IMR-90 (cell line): ENCODE results near the gene JMJD8.

Experiments
- POLR2A ChIP-seq: IDR thresholded peaks from 2 replicates; pipeline ENCODE4 v1.6.1; 2012; ENCODE audit warnings: mild to moderate bottlenecking, low read depth, low read length
- RAD21 ChIP-seq: IDR thresholded peaks from 2 replicates; pipeline ENCODE4 v1.6.1; 2012; ENCODE audit warnings: low read length, improper control_type of control experiment
- RCOR1 ChIP-seq: IDR thresholded peaks from 2 replicates; pipeline ENCODE4 v1.6.1; 2012; ENCODE audit warnings: mild to moderate bottlenecking, low read length, improper control_type of control experiment; ENCODE audit not compliant: insufficient replicate concordance
- RFX5 ChIP-seq: IDR thresholded peaks from 2 replicates; pipeline ENCODE4 v1.8.0; 2012; ENCODE audit warnings: low read depth, mild to moderate bottlenecking, low read length, moderate library complexity
- TF ChIP-seq, protein P1 (sequence below): conservative IDR thresholded peaks from 2 replicates; pipeline ENCODE4 v1.5.1; 2012; ENCODE audit warnings: mild to moderate bottlenecking, low read depth, low read length, improper control_type of control experiment

DNA sequence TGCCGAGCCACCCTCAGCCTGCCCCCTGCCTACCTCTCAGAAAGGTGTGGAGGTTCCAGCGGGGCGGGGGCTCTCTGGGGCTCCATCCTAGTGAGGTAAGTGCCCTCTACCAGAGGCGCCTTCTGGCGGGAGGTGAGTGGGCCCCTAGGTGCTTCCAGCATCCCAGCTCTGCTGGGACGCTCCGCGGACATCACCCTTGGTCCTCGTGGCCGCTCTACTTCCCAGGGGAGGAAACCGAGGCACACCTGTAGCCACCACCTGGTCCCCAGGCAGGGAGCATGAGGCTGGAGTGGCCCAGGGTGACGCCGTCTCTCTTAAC, 41.1 kb downstream of the JMJD8 start:
- TF ChIP-seq, protein P1, sequence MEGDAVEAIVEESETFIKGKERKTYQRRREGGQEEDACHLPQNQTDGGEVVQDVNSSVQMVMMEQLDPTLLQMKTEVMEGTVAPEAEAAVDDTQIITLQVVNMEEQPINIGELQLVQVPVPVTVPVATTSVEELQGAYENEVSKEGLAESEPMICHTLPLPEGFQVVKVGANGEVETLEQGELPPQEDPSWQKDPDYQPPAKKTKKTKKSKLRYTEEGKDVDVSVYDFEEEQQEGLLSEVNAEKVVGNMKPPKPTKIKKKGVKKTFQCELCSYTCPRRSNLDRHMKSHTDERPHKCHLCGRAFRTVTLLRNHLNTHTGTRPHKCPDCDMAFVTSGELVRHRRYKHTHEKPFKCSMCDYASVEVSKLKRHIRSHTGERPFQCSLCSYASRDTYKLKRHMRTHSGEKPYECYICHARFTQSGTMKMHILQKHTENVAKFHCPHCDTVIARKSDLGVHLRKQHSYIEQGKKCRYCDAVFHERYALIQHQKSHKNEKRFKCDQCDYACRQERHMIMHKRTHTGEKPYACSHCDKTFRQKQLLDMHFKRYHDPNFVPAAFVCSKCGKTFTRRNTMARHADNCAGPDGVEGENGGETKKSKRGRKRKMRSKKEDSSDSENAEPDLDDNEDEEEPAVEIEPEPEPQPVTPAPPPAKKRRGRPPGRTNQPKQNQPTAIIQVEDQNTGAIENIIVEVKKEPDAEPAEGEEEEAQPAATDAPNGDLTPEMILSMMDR: no peak
- TF ChIP-seq POLR2A (no peak), RCOR1 (no peak), RFX5 (no peak), RAD21 (no peak)
